H9 (cell line): Measurements from ENCODE around the gene DEPP1. TPM values are rescaled to one million over a fixed set of nuclear protein-coding genes. Genes with fewer than 3 reads are reported as not detected.

ENCODE experiments used
- DNase-seq: peaks from one replicate; pipeline ENCODE4 v3.0.0-alpha.2; 2017
- H2AFZ ChIP-seq: one replicate; pipeline ENCODE4 v1.6.1; 2013; ENCODE audit warnings: mild to moderate bottlenecking, low read length, control low read depth, moderate library complexity
- H2AK5ac ChIP-seq: 2 replicates; pipeline ENCODE4 v1.6.1; 2013; ENCODE audit warnings: low read length, control low read depth, mixed read lengths; ENCODE audit not compliant: insufficient read length
- H2BK120ac ChIP-seq: one replicate; pipeline ENCODE4 v1.6.1; 2013; ENCODE audit warnings: low read depth, mild to moderate bottlenecking, low read length, control low read depth, inconsistent platforms; ENCODE audit not compliant: poor library complexity, severe bottlenecking
- H2BK12ac ChIP-seq: 2 replicates; pipeline ENCODE4 v1.6.1; 2013; ENCODE audit warnings: low read length, control low read depth, mixed read lengths, low read depth; ENCODE audit not compliant: insufficient read length
- H2BK15ac ChIP-seq: 2 replicates; pipeline ENCODE4 v1.6.1; 2013; ENCODE audit warnings: low read depth, low read length, control low read depth
- H2BK20ac ChIP-seq: one replicate; pipeline ENCODE4 v1.6.1; 2013; ENCODE audit warnings: low read depth, mild to moderate bottlenecking, low read length, control low read depth, inconsistent platforms; ENCODE audit not compliant: poor library complexity, severe bottlenecking
- H2BK5ac ChIP-seq: 2 replicates; pipeline ENCODE4 v1.6.1; 2013; ENCODE audit warnings: low read length, control low read depth, mixed read lengths; ENCODE audit not compliant: insufficient read length
- H3K14ac ChIP-seq: 2 replicates; pipeline ENCODE4 v1.6.1; 2013; ENCODE audit warnings: low read length, control low read depth; ENCODE audit not compliant: insufficient read depth
- H3K18ac ChIP-seq: 2 replicates; pipeline ENCODE4 v1.6.1; 2013; ENCODE audit warnings: low read depth, mild to moderate bottlenecking, mixed read lengths, low read length, control low read depth; ENCODE audit not compliant: insufficient read length
- H3K23ac ChIP-seq: 2 replicates; pipeline ENCODE4 v1.6.1; 2013; ENCODE audit warnings: low read length, control low read depth, mixed read lengths, low read depth; ENCODE audit not compliant: insufficient read length
- H3K23me2 ChIP-seq: 2 replicates; pipeline ENCODE4 v1.6.1; 2013; ENCODE audit warnings: low read depth, mild to moderate bottlenecking, mixed read lengths, low read length, control low read depth; ENCODE audit not compliant: insufficient read length, poor library complexity, severe bottlenecking
- H3K27ac ChIP-seq: 2 replicates; pipeline ENCODE4 v1.5.1; 2013; ENCODE audit warnings: low read length, control low read depth, mixed read lengths, low read depth; ENCODE audit not compliant: insufficient read length
- H3K27me3 ChIP-seq: 2 replicates; pipeline ENCODE4 v1.6.1; 2013; ENCODE audit warnings: low read length, control low read depth, inconsistent platforms; ENCODE audit not compliant: insufficient read depth
- H3K4ac ChIP-seq: 2 replicates; pipeline ENCODE4 v1.6.1; 2013; ENCODE audit warnings: low read depth, mild to moderate bottlenecking, control low read depth, inconsistent platforms, low read length, moderate library complexity
- H3K4me1 ChIP-seq: 2 replicates; pipeline ENCODE4 v1.6.1; 2013; ENCODE audit warnings: low read length, control low read depth, inconsistent platforms; ENCODE audit not compliant: insufficient read depth
- H3K4me2 ChIP-seq: 2 replicates; pipeline ENCODE4 v1.6.1; 2013; ENCODE audit warnings: low read length, control low read depth, mixed read lengths; ENCODE audit not compliant: insufficient read length, insufficient read depth
- H3K56ac ChIP-seq: 2 replicates; pipeline ENCODE4 v1.6.1; 2013; ENCODE audit warnings: low read depth, mild to moderate bottlenecking, mixed read lengths, low read length, control low read depth; ENCODE audit not compliant: insufficient read length
- H3K79me1 ChIP-seq: 2 replicates; pipeline ENCODE4 v1.6.1; 2013; ENCODE audit warnings: low read depth, mild to moderate bottlenecking, moderate library complexity, low read length, control low read depth, inconsistent platforms; ENCODE audit not compliant: insufficient read depth, poor library complexity, severe bottlenecking
- H3K79me2 ChIP-seq: 2 replicates; pipeline ENCODE4 v1.6.1; 2013; ENCODE audit warnings: low read length, control low read depth, inconsistent platforms; ENCODE audit not compliant: insufficient read depth
- H3K9ac ChIP-seq: 2 replicates; pipeline ENCODE4 v1.6.1; 2013; ENCODE audit warnings: low read length, control low read depth, mixed read lengths; ENCODE audit not compliant: insufficient read length; ENCODE audit errors: extremely low read depth
- H3K9me3 ChIP-seq: one replicate; pipeline ENCODE4 v1.6.1; 2013; ENCODE audit warnings: low read depth, low read length, inconsistent platforms; ENCODE audit not compliant: control insufficient read depth
- H3T11ph ChIP-seq: one replicate; pipeline ENCODE4 v1.6.1; 2013; ENCODE audit warnings: mild to moderate bottlenecking, low read length, control low read depth, inconsistent platforms
- H4K20me1 ChIP-seq: one replicate; pipeline ENCODE4 v1.6.1; 2013; ENCODE audit not compliant: control insufficient read depth, insufficient read length, insufficient read depth
- H4K5ac ChIP-seq: 2 replicates; pipeline ENCODE4 v1.6.1; 2013; ENCODE audit warnings: low read depth, mild to moderate bottlenecking, mixed read lengths, low read length, control low read depth; ENCODE audit not compliant: insufficient read length
- H4K8ac ChIP-seq: replicated peaks from 2 replicates; pipeline ENCODE4 v1.6.1; 2013; ENCODE audit warnings: low read length, control low read depth, mixed read lengths, low read depth; ENCODE audit not compliant: insufficient read length
- H4K91ac ChIP-seq: 2 replicates; pipeline ENCODE4 v1.6.1; 2013; ENCODE audit warnings: low read depth, mild to moderate bottlenecking, moderate library complexity, mixed read lengths, low read length, control low read depth; ENCODE audit not compliant: insufficient read length
- H3K27ac Mint-ChIP-seq, 3 experiments: 2 replicates in 2 of 3; 3 replicates in 1 of 3; pipeline ENCODE4 v1.8.0; 2020 to 2021; ENCODE audit warnings: mixed read lengths in 3 of 3, mild to moderate bottlenecking in 1 of 3, moderate library complexity in 1 of 3
- H3K27me3 Mint-ChIP-seq: 2 replicates; pipeline ENCODE4 v1.8.0; 2021; ENCODE audit warnings: low read depth, mild to moderate bottlenecking, moderate library complexity, mixed read lengths
- H3K36me3 Mint-ChIP-seq, 3 experiments: 2 replicates in 2 of 3; 3 replicates in 1 of 3; pipeline ENCODE4 v1.8.0; 2020 to 2021; ENCODE audit warnings: low read depth in 3 of 3, mixed read lengths in 3 of 3; ENCODE audit not compliant: insufficient read depth in 1 of 3
- H3K4me1 Mint-ChIP-seq, 2 experiments: 2 replicates each; pipeline ENCODE4 v1.8.0; 2020; ENCODE audit warnings: mixed read lengths in 2 of 2
- H3K4me3 Mint-ChIP-seq, 2 experiments: 2 replicates in 1 of 2; 3 replicates in 1 of 2; pipeline ENCODE4 v1.8.0; 2020 to 2021; ENCODE audit warnings: mild to moderate bottlenecking in 2 of 2, mixed read lengths in 2 of 2, moderate library complexity in 1 of 2
- H3K9me3 Mint-ChIP-seq, 2 experiments: 2 replicates in 1 of 2; 3 replicates in 1 of 2; pipeline ENCODE4 v1.8.0; 2020; ENCODE audit warnings: mild to moderate bottlenecking in 2 of 2, mixed read lengths in 2 of 2, moderate library complexity in 1 of 2
- CTCF ChIP-seq: fragments of 200-600 bp; sonication (generic); conservative IDR thresholded peaks from 3 replicates; pipeline ENCODE4 v1.8.0; 2021; ENCODE audit warnings: antibody characterized with exemption, mild to moderate bottlenecking
- WGBS: extraction: QIAGEN DNeasy Blood & Tissue Kit; methylation state at CpG from one replicate; pipeline ENCODE4 v1.1.7; 2013; ENCODE audit warnings: missing lambda C conversion rate, low lambda C conversion rate, mixed read lengths; ENCODE audit not compliant: insufficient read length; ENCODE audit errors: extremely low coverage; 5-methylcytosine and 5-hydroxymethylcytosine counted together
- total RNA-seq: library from RNA; stranded (reverse); gene quantifications from 2 replicates; pipeline ENCODE4 v1.2.1, GENCODE V29; 2021

The DEPP1 gene
- total RNA-seq, 1 experiment from 2014 or later = 2.4 TPM

GRCh38 chr10:45006276-45007030 lies 27.8 kb upstream of the DEPP1 start:
- no peak overlapping the region for H3K4me2 ChIP-seq
- no peak overlapping the region for H3K9ac ChIP-seq
- H2BK5ac ChIP-seq = no peak overlapping the region
- H2BK15ac ChIP-seq = no peak overlapping the region
- H3K79me1 ChIP-seq = peaks cover 2% of the 10 kb centered on the region
- H2BK120ac ChIP-seq = no peak overlapping the region
- no peak overlapping the region for H3K23ac ChIP-seq
- H3K27me3 Mint-ChIP-seq = no peaks in the 10 kb centered on the region
- H3K56ac ChIP-seq = no peak overlapping the region
- H3K36me3 Mint-ChIP-seq = peaks cover 28 to 35% (median 29%) of the 10 kb centered on the region in 3 experiments
- no peak for TF ChIP-seq CTCF
- no peak overlapping the region for H3K27ac Mint-ChIP-seq
- no peak overlapping the region for H4K91ac ChIP-seq
- no peaks in the 10 kb centered on the region for H3K27me3 ChIP-seq
- no peaks in the 10 kb centered on the region for H3K9me3 ChIP-seq
- no peak overlapping the region for H3K4ac ChIP-seq
- no peak overlapping the region for H3K27ac ChIP-seq
- H3K18ac ChIP-seq = no peak overlapping the region
- no peak overlapping the region for H2AK5ac ChIP-seq
- no peaks in the 10 kb centered on the region for H4K20me1 ChIP-seq
- no peak overlapping the region for H2BK20ac ChIP-seq
- no peak overlapping the region for H4K5ac ChIP-seq
- no peak overlapping the region for H3T11ph ChIP-seq
- DNase-seq = no peak
- WGBS = no CpG with 5 or more reads among the region's 3 CpGs
- H2AFZ ChIP-seq = no peak overlapping the region
- H3K9me3 Mint-ChIP-seq = peaks cover 12 to 17% of the 10 kb centered on the region in 2 experiments; a peak in 4 of 5 replicates
- no peak overlapping the region for H2BK12ac ChIP-seq
- no peak overlapping the region for H3K14ac ChIP-seq
- no peaks in the 10 kb centered on the region; the same call in 1 of the 2 replicates for H3K79me2 ChIP-seq
- H3K23me2 ChIP-seq = peaks cover 2% of the 10 kb centered on the region
- H3K4me1 ChIP-seq = no peaks in the 10 kb centered on the region
- H3K4me3 Mint-ChIP-seq = no peak overlapping the region
- H3K4me1 Mint-ChIP-seq = peaks cover 6 to 9% of the 10 kb centered on the region in 2 experiments; a peak in 3 of 4 replicates
- no peak overlapping the region for H4K8ac ChIP-seq
